H9 (cell line): ENCODE measurements around the gene SRGAP3. TPM values are rescaled to one million over a fixed set of nuclear protein-coding genes. Genes with fewer than 3 reads are reported as not detected.

Source experiments
- DNase-seq: peaks from one replicate; pipeline ENCODE4 v3.0.0-alpha.2; 2017
- H2AFZ ChIP-seq: one replicate; pipeline ENCODE4 v1.6.1; 2013; ENCODE audit warnings: mild to moderate bottlenecking, low read length, control low read depth, moderate library complexity
- H2AK5ac ChIP-seq: 2 replicates; pipeline ENCODE4 v1.6.1; 2013; ENCODE audit warnings: low read length, control low read depth, mixed read lengths; ENCODE audit not compliant: insufficient read length
- H2BK120ac ChIP-seq: one replicate; pipeline ENCODE4 v1.6.1; 2013; ENCODE audit warnings: low read depth, mild to moderate bottlenecking, low read length, control low read depth, inconsistent platforms; ENCODE audit not compliant: poor library complexity, severe bottlenecking
- H2BK12ac ChIP-seq: 2 replicates; pipeline ENCODE4 v1.6.1; 2013; ENCODE audit warnings: low read length, control low read depth, mixed read lengths, low read depth; ENCODE audit not compliant: insufficient read length
- H2BK15ac ChIP-seq: 2 replicates; pipeline ENCODE4 v1.6.1; 2013; ENCODE audit warnings: low read depth, low read length, control low read depth
- H2BK20ac ChIP-seq: one replicate; pipeline ENCODE4 v1.6.1; 2013; ENCODE audit warnings: low read depth, mild to moderate bottlenecking, low read length, control low read depth, inconsistent platforms; ENCODE audit not compliant: poor library complexity, severe bottlenecking
- H2BK5ac ChIP-seq: 2 replicates; pipeline ENCODE4 v1.6.1; 2013; ENCODE audit warnings: low read length, control low read depth, mixed read lengths; ENCODE audit not compliant: insufficient read length
- H3K14ac ChIP-seq: 2 replicates; pipeline ENCODE4 v1.6.1; 2013; ENCODE audit warnings: low read length, control low read depth; ENCODE audit not compliant: insufficient read depth
- H3K18ac ChIP-seq: 2 replicates; pipeline ENCODE4 v1.6.1; 2013; ENCODE audit warnings: low read depth, mild to moderate bottlenecking, mixed read lengths, low read length, control low read depth; ENCODE audit not compliant: insufficient read length
- H3K23ac ChIP-seq: 2 replicates; pipeline ENCODE4 v1.6.1; 2013; ENCODE audit warnings: low read length, control low read depth, mixed read lengths, low read depth; ENCODE audit not compliant: insufficient read length
- H3K23me2 ChIP-seq: 2 replicates; pipeline ENCODE4 v1.6.1; 2013; ENCODE audit warnings: low read depth, mild to moderate bottlenecking, mixed read lengths, low read length, control low read depth; ENCODE audit not compliant: insufficient read length, poor library complexity, severe bottlenecking
- H3K27ac ChIP-seq: 2 replicates; pipeline ENCODE4 v1.5.1; 2013; ENCODE audit warnings: low read length, control low read depth, mixed read lengths, low read depth; ENCODE audit not compliant: insufficient read length
- H3K27me3 ChIP-seq: 2 replicates; pipeline ENCODE4 v1.6.1; 2013; ENCODE audit warnings: low read length, control low read depth, inconsistent platforms; ENCODE audit not compliant: insufficient read depth
- H3K4ac ChIP-seq: 2 replicates; pipeline ENCODE4 v1.6.1; 2013; ENCODE audit warnings: low read depth, mild to moderate bottlenecking, control low read depth, inconsistent platforms, low read length, moderate library complexity
- H3K4me1 ChIP-seq: 2 replicates; pipeline ENCODE4 v1.6.1; 2013; ENCODE audit warnings: low read length, control low read depth, inconsistent platforms; ENCODE audit not compliant: insufficient read depth
- H3K4me2 ChIP-seq: 2 replicates; pipeline ENCODE4 v1.6.1; 2013; ENCODE audit warnings: low read length, control low read depth, mixed read lengths; ENCODE audit not compliant: insufficient read length, insufficient read depth
- H3K56ac ChIP-seq: 2 replicates; pipeline ENCODE4 v1.6.1; 2013; ENCODE audit warnings: low read depth, mild to moderate bottlenecking, mixed read lengths, low read length, control low read depth; ENCODE audit not compliant: insufficient read length
- H3K79me1 ChIP-seq: 2 replicates; pipeline ENCODE4 v1.6.1; 2013; ENCODE audit warnings: low read depth, mild to moderate bottlenecking, moderate library complexity, low read length, control low read depth, inconsistent platforms; ENCODE audit not compliant: insufficient read depth, poor library complexity, severe bottlenecking
- H3K79me2 ChIP-seq: 2 replicates; pipeline ENCODE4 v1.6.1; 2013; ENCODE audit warnings: low read length, control low read depth, inconsistent platforms; ENCODE audit not compliant: insufficient read depth
- H3K9ac ChIP-seq: 2 replicates; pipeline ENCODE4 v1.6.1; 2013; ENCODE audit warnings: low read length, control low read depth, mixed read lengths; ENCODE audit not compliant: insufficient read length; ENCODE audit errors: extremely low read depth
- H3K9me3 ChIP-seq: one replicate; pipeline ENCODE4 v1.6.1; 2013; ENCODE audit warnings: low read depth, low read length, inconsistent platforms; ENCODE audit not compliant: control insufficient read depth
- H3T11ph ChIP-seq: one replicate; pipeline ENCODE4 v1.6.1; 2013; ENCODE audit warnings: mild to moderate bottlenecking, low read length, control low read depth, inconsistent platforms
- H4K20me1 ChIP-seq: one replicate; pipeline ENCODE4 v1.6.1; 2013; ENCODE audit not compliant: control insufficient read depth, insufficient read length, insufficient read depth
- H4K5ac ChIP-seq: 2 replicates; pipeline ENCODE4 v1.6.1; 2013; ENCODE audit warnings: low read depth, mild to moderate bottlenecking, mixed read lengths, low read length, control low read depth; ENCODE audit not compliant: insufficient read length
- H4K8ac ChIP-seq: replicated peaks from 2 replicates; pipeline ENCODE4 v1.6.1; 2013; ENCODE audit warnings: low read length, control low read depth, mixed read lengths, low read depth; ENCODE audit not compliant: insufficient read length
- H4K91ac ChIP-seq: 2 replicates; pipeline ENCODE4 v1.6.1; 2013; ENCODE audit warnings: low read depth, mild to moderate bottlenecking, moderate library complexity, mixed read lengths, low read length, control low read depth; ENCODE audit not compliant: insufficient read length
- H3K27ac Mint-ChIP-seq, 3 experiments: 2 replicates in 2 of 3; 3 replicates in 1 of 3; pipeline ENCODE4 v1.8.0; 2020 to 2021; ENCODE audit warnings: mixed read lengths in 3 of 3, mild to moderate bottlenecking in 1 of 3, moderate library complexity in 1 of 3
- H3K27me3 Mint-ChIP-seq: 2 replicates; pipeline ENCODE4 v1.8.0; 2021; ENCODE audit warnings: low read depth, mild to moderate bottlenecking, moderate library complexity, mixed read lengths
- H3K36me3 Mint-ChIP-seq, 3 experiments: 2 replicates in 2 of 3; 3 replicates in 1 of 3; pipeline ENCODE4 v1.8.0; 2020 to 2021; ENCODE audit warnings: low read depth in 3 of 3, mixed read lengths in 3 of 3; ENCODE audit not compliant: insufficient read depth in 1 of 3
- H3K4me1 Mint-ChIP-seq, 2 experiments: 2 replicates each; pipeline ENCODE4 v1.8.0; 2020; ENCODE audit warnings: mixed read lengths in 2 of 2
- H3K4me3 Mint-ChIP-seq, 2 experiments: 2 replicates in 1 of 2; 3 replicates in 1 of 2; pipeline ENCODE4 v1.8.0; 2020 to 2021; ENCODE audit warnings: mild to moderate bottlenecking in 2 of 2, mixed read lengths in 2 of 2, moderate library complexity in 1 of 2
- H3K9me3 Mint-ChIP-seq, 2 experiments: 2 replicates in 1 of 2; 3 replicates in 1 of 2; pipeline ENCODE4 v1.8.0; 2020; ENCODE audit warnings: mild to moderate bottlenecking in 2 of 2, mixed read lengths in 2 of 2, moderate library complexity in 1 of 2
- WGBS: extraction: QIAGEN DNeasy Blood & Tissue Kit; methylation state at CpG from one replicate; pipeline ENCODE4 v1.1.7; 2013; ENCODE audit warnings: missing lambda C conversion rate, low lambda C conversion rate, mixed read lengths; ENCODE audit not compliant: insufficient read length; ENCODE audit errors: extremely low coverage; 5-methylcytosine and 5-hydroxymethylcytosine counted together
- total RNA-seq: library from RNA; stranded (reverse); gene quantifications from 2 replicates; pipeline ENCODE4 v1.2.1, GENCODE V29; 2021
- TF ChIP-seq, protein P1 (sequence below): fragments of 200-600 bp; sonication (generic); conservative IDR thresholded peaks from 3 replicates; pipeline ENCODE4 v1.8.0; 2021; ENCODE audit warnings: antibody characterized with exemption, mild to moderate bottlenecking

SRGAP3 gene
- total RNA-seq, 1 experiment from 2014 or later = 3.4 TPM

DNA sequence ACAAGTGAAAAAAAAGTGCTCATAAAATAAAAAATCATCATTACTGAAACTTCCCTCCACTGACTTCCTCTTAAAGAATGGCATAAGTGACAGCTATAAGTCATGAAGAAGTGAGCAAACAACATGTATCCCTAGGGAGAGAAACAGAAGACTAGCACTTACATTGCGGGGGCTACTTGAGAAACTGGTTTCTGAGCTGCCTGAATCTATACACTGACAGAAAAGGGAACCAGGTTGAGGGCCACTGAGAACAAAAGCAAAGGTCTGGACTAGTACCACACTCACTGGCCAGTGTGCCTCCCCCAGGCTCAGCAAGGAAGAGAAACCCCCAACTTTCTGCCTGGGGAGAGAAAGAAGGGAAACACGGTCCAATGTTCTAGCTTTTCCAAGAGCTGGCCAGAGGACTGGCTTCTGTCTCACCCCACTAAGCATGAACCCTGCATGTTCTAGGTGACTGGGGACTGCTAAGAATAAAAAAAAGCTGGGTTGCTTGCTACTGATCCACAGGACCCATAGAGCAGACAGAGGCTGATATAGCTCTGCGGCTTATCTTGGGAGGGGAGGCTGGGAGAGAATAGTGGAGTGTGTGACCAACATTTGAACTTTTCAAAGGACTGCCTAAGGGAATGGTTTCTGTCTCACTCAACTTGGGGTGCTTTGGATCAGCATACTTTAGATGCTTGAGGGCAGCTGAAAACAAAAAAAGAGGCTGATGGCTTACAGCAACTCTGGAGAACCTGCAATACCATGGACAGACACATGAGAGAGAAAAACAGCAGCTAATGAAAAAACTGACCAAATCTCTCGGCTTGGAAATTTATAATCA, 294.3 kb downstream of the SRGAP3 start:
- H3K14ac ChIP-seq = no peak overlapping the region
- H3K4me1 ChIP-seq = no peaks in the 10 kb centered on the region
- no peak overlapping the region for H4K91ac ChIP-seq
- no peak for DNase-seq
- H2AFZ ChIP-seq = no peak overlapping the region
- H4K8ac ChIP-seq = no peak overlapping the region
- no peak overlapping the region for H4K5ac ChIP-seq
- H3K4me2 ChIP-seq = no peak overlapping the region
- no peak overlapping the region for H3K27ac ChIP-seq
- H2BK120ac ChIP-seq = no peak overlapping the region
- no peak overlapping the region for H2BK5ac ChIP-seq
- no peak overlapping the region for H3K18ac ChIP-seq
- H3K79me2 ChIP-seq = no peaks in the 10 kb centered on the region
- H3K27ac Mint-ChIP-seq = peak overlapping the region in 1 of 3 experiments; percentile 37; a peak in 3 of 7 replicates
- H3K79me1 ChIP-seq = no peaks in the 10 kb centered on the region
- peaks cover 0 to 32% (median 18%) of the 10 kb centered on the region in 3 experiments; a peak in 5 of 7 replicates for H3K36me3 Mint-ChIP-seq
- no peak overlapping the region for H3K9ac ChIP-seq
- H2BK20ac ChIP-seq = no peak overlapping the region
- no peaks in the 10 kb centered on the region for H3K9me3 ChIP-seq
- TF ChIP-seq, protein P1, sequence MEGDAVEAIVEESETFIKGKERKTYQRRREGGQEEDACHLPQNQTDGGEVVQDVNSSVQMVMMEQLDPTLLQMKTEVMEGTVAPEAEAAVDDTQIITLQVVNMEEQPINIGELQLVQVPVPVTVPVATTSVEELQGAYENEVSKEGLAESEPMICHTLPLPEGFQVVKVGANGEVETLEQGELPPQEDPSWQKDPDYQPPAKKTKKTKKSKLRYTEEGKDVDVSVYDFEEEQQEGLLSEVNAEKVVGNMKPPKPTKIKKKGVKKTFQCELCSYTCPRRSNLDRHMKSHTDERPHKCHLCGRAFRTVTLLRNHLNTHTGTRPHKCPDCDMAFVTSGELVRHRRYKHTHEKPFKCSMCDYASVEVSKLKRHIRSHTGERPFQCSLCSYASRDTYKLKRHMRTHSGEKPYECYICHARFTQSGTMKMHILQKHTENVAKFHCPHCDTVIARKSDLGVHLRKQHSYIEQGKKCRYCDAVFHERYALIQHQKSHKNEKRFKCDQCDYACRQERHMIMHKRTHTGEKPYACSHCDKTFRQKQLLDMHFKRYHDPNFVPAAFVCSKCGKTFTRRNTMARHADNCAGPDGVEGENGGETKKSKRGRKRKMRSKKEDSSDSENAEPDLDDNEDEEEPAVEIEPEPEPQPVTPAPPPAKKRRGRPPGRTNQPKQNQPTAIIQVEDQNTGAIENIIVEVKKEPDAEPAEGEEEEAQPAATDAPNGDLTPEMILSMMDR = no peak; the same call in 2 of the 3 replicates
- H3K23ac ChIP-seq = no peak overlapping the region
- no peak overlapping the region for H3K4me3 Mint-ChIP-seq
- no CpG with 5 or more reads among the region's 4 CpGs for WGBS
- H2BK15ac ChIP-seq = no peak overlapping the region
- no peaks in the 10 kb centered on the region for H3K27me3 ChIP-seq
- H3K4ac ChIP-seq = no peak overlapping the region
- no peak overlapping the region for H2BK12ac ChIP-seq
- H4K20me1 ChIP-seq = no peaks in the 10 kb centered on the region
- H2AK5ac ChIP-seq = no peak overlapping the region
- no peaks in the 10 kb centered on the region for H3K27me3 Mint-ChIP-seq
- no peak overlapping the region for H3T11ph ChIP-seq
- H3K56ac ChIP-seq = no peak overlapping the region
- H3K23me2 ChIP-seq = no peaks in the 10 kb centered on the region
- H3K9me3 Mint-ChIP-seq = no peaks in the 10 kb centered on the region
- peaks cover 11 to 17% of the 10 kb centered on the region in 2 experiments for H3K4me1 Mint-ChIP-seq
